RWPE1 (cell line): ENCODE data around the gene SYNE2.

Experiments
- CTCF ChIA-PET: fragments of 350-600 bp; sonication (Branson Sonifier 250); formaldehyde crosslinking; extraction: SDS; loops from one replicate; lab custom pipeline; 2021; lab: Yijun Ruan, JAX
- POLR2A ChIA-PET: fragments of 400-600 bp; formaldehyde crosslinking; extraction: SDS; loops from one replicate; lab custom pipeline; 2020; ENCODE audit warnings: antibody characterized with exemption; ENCODE audit not compliant: low non-redundant PET; lab: Yijun Ruan, JAX
- DNase-seq: peaks from one replicate; pipeline ENCODE4 v3.0.0; 2012; ENCODE audit warnings: low spot score
- H3K27ac ChIP-seq: fragments of 450-650 bp; 2 replicates; pipeline ENCODE4 v1.5.1; 2017
- TF ChIP-seq, protein P1 (sequence below): fragments of 450-650 bp; conservative IDR thresholded peaks from 2 replicates; pipeline ENCODE4 v1.5.1; 2017; ENCODE audit warnings: low read depth, mild to moderate bottlenecking

Gene SYNE2

DNA sequence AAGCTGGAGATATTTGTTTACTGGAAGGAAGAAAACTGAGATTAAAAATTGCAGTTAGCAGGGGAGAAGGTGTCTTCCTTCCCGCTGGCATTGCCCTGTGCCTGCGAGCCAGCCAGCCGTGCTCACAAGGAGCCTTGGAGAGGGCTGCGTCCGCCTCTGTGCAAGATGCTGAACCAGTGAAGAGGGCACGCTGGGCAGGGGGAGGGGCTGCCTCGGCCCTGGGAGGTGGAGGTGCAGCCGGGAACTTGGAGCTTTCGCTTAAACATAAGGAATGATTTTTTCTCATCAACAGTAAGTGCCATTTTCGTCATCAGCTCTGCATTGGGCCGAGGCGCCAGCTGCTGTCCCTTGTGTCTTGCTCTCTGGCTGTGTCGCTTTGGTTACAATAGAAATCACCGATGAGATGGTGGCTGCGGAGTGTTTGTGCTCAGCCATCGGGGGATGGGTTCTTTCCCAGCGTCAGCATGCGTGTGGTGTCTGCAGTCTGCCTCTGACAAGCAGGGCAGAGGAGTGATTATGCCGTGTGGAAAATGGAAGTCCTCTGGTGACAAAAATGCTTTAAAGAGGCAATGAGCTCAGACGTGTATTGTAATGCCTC, 344.1 kb downstream of the SYNE2 start:
- ChIA-PET POLR2A (no interaction called here), CTCF (no interaction called here)
- TF ChIP-seq, protein P1, sequence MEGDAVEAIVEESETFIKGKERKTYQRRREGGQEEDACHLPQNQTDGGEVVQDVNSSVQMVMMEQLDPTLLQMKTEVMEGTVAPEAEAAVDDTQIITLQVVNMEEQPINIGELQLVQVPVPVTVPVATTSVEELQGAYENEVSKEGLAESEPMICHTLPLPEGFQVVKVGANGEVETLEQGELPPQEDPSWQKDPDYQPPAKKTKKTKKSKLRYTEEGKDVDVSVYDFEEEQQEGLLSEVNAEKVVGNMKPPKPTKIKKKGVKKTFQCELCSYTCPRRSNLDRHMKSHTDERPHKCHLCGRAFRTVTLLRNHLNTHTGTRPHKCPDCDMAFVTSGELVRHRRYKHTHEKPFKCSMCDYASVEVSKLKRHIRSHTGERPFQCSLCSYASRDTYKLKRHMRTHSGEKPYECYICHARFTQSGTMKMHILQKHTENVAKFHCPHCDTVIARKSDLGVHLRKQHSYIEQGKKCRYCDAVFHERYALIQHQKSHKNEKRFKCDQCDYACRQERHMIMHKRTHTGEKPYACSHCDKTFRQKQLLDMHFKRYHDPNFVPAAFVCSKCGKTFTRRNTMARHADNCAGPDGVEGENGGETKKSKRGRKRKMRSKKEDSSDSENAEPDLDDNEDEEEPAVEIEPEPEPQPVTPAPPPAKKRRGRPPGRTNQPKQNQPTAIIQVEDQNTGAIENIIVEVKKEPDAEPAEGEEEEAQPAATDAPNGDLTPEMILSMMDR, result no peak
- no peak for DNase-seq
- no peak overlapping the region for H3K27ac ChIP-seq

- no peak for DNase-seq
- CTCF ChIA-PET, result no interaction called here
- no peak overlapping the region for H3K27ac ChIP-seq
- POLR2A ChIA-PET, result no interaction called here
- TF ChIP-seq, protein P1, result no peak
These were observed 345.2 kb downstream of the SYNE2 start for GRCh38 chr14:64197996-64198395.

GRCh38 chr14:64198486-64198885, 345.7 kb downstream of the SYNE2 start:
- no peak for DNase-seq
- no peak overlapping the region for H3K27ac ChIP-seq
- CTCF ChIA-PET, result no interaction called here
- POLR2A ChIA-PET, result no interaction called here
- TF ChIP-seq, protein P1, result no peak

- CTCF ChIA-PET, result interaction anchor here (0.9 kb wide), 1 partner anchor 104 kb away, joined by 3 read pairs; no protein-coding TSS in a partner anchor
- DNase-seq, result no peak
- H3K27ac ChIP-seq, result no peak overlapping the region
- POLR2A ChIA-PET, result no interaction called here
- TF ChIP-seq, protein P1, result no peak
These were observed 347.4 kb downstream of the SYNE2 start for GRCh38 chr14:64200170-64200569.

- ChIA-PET CTCF (no interaction called here), POLR2A (no interaction called here)
- DNase-seq, result no peak
- TF ChIP-seq, protein P1, result no peak
- H3K27ac ChIP-seq, result no peak overlapping the region
These were observed 348.5 kb downstream of the SYNE2 start for GRCh38 chr14:64201296-64201695.

DNA sequence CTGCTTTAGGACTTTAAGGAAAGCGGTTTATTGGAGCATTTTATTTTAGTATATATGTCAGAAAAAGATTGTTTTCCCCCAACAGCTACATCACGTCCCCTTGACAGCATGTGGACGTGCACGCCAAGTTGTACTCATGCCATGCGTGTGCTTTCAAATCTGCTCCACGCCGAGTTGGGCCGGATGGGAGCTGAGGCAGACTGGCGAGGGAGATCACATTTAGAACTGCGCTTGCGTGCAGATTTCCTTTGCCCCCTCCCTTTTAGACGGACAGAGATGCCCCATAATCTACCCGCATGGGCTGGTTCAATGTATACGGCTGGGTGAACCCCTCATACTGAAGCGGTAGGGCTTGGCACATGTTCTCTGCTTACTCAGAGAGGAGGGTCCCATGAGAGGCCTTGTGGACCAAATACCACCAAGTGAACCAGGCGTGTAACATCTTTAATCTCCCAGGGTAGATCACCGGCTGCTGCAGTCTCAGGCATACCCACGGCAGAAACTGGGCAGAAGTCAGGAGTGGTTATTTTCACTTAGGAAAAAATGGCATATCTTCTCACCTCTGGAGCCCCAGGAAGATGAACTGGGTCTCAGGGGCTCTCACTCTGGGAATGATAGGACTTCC, 349.2 kb downstream of the SYNE2 start:
- no peak for DNase-seq
- ChIA-PET POLR2A (no interaction called here), CTCF (no interaction called here)
- no peak overlapping the region for H3K27ac ChIP-seq
- TF ChIP-seq, protein P1, result no peak
